NCI-H460 (cell line): ENCODE results near the gene PTPN14. TPM values are rescaled to one million over a fixed set of nuclear protein-coding genes. Genes with fewer than 3 reads are reported as not detected.
"Not testable (repeated sequence)": the region's sequence is repeated elsewhere in the genome, so short reads cannot be mapped to it uniquely, and the experiment has no call there.

Source experiments
- DNase-seq: peaks from one replicate; pipeline ENCODE4 v3.0.0-alpha.2; 2016; ENCODE audit warnings: low read depth; ENCODE audit errors: extremely low read depth
- total RNA-seq: library from RNA; depleted of rRNA; stranded (reverse); fragments of >200 nt; shearing (Covaris generic); gene quantifications from 2 replicates; pipeline ENCODE4 v1.2.3, GENCODE V29; 2014

Gene PTPN14
- total RNA-seq, 1 experiment from 2014 or later = 58.3 TPM

DNA sequence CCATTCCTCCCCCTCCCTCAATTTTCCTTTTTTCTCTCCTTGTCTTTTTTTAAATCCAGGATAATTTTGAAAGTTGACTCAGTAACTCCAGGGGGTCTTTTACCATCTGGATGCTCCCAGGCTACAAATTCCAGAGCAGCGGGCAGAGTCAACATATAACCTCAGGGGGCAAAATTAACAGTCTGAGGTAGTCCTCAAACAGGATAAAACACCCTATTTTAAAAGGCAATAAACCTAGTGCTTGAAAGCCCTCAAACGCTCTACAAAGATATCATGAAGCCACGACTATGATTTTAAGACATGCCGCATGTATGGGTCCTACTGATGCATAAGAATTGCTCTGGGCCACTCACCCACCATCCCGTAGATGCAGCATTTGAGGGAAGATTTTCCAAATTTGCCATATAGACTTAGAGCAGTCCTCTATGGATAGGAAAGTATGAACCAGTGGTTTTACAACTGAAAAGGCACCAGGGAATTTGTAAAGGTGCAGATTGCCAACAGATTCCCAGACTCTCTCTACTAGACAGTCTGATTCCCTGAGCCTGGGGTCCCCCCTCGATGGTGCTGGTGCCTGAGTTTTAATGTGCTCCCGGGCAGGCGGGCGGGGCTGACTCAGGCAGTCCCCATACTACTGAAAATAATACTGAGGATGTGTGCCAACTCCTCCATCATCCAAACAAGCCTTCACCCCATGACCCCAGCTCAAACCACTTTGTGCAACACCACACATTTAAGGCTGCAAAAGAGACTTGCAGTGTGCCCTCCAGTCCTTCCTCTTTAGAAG lies 37.2 kb downstream of the PTPN14 start:
- DNase-seq = no peak

DNA sequence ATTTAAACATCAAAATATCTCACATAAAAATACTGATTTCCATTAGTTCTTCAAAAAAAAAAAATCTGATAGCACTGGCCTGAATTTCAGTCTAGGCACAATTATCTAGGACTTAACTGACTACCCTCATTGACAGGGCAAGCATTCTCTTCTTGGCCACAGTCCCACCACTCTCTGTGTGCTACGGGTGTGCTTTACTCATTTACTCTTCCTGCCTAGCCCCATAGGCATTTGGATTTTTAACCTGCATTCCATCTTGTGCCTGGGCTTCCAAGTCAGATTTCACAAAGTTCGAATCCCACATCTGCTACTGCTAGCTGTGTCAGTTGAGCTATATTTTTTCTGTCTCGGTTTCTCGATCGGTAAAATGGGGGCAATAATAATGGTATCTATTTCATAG lies 38.0 kb downstream of the PTPN14 start:
- no peak for DNase-seq

DNA sequence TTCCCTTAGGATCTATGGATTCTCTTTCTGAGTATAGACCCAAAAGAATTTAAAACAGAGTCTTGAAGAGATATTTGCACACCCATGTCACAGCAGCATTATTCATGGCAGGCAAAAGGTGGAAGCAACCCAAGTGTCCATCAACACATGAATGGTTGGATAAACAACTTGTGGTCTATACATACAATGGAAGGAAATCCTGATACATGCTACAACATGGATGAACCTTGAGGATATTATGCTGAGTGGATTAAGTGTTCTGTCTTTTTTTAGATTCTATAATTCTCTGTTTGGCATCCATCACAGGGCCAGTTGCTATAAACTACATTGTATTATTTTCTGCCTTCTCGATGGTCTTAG lies 39.8 kb downstream of the PTPN14 start:
- no peak for DNase-seq

DNA sequence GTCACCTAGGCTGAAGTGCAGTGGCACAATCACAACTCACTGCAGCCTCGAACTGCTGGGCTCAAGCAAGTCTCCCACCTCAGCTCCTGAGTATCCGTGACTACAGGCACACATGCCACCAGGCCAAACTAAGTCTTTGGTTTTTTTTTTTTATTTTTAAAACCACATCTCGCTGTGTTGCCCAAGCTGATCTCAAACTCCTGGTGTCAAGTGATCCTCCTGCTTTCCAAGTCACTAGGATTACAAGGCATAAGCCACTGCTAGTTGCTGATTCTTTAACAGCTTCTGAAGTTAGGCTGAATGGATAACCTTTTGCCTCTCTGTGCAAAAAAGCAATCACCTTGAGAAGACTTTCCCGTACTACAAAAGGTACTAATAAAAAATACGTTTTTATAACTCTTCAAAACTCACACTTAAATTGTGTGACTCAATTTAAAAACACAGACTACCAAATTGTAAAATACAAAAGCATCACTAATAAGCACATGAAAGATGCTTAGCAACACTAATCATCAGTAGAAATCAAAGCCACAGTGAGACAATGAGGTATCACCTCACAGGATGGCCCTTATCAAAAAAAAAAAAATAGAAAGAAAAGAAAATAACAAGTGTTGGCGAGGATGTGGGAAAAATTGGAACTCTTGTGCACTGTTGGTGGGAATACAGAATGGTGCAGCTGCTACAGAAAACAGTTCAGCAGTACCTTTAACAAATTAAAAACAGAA lies 40.3 kb downstream of the PTPN14 start:
- DNase-seq = no peak

DNA sequence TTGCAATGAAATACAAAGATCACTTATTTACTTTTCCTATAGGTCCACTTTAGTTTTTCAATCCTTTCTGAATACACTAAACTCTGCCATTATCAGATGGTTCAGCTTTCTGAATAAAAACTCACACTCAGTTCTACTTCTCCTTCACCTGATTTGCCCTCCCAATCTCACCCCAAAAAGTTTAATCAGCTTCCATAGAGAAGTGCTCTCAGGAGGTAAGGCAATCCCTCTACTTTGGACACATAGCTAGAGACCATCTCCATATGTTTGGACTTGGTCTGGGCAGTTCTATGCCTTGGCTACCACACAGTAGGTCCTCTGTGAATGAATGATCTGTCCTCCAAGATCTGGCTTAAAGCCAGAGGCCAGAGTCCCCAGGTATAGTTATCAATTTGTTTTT lies 40.9 kb downstream of the PTPN14 start:
- no peak for DNase-seq

DNA sequence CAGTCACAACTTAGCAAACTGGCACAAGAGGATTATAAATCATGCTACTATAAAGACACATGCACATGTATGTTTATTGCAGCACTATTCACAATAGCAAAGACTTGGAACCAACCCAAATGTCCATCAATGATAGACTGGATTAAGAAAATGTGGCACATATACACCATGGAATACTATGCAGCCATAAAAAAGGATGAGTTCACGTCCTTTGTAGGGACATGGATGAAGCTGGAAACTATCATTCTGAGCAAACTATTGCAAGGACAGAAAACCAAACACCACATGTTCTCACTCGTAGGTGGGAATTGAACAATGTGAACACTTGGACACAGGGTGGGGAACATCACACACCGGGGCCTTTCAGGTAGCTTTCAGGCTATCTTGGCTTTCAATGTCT lies 41.8 kb downstream of the PTPN14 start:
- DNase-seq = not testable (repeated sequence)

DNA sequence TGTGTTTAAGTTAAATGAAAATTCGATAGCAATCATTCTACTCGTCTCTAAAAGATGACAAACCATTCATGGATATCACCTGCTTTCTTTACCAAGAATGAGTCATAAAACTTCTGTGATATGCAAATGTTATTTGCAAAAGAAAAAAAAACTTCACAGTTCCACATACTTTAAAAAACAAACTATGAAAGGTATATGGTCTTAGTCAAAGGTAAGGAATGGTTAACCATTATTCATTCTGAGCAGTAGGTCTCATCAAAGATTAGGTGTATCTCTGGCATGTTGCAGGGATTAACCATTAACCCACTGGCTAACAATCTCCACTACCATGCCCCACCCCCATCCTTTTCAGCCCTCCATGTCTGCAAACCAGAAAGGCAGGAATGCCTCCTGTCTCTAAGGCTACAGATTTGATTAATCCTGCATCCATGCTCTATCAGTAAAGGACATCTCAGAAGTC lies 44.4 kb downstream of the PTPN14 start:
- no peak for DNase-seq

DNA sequence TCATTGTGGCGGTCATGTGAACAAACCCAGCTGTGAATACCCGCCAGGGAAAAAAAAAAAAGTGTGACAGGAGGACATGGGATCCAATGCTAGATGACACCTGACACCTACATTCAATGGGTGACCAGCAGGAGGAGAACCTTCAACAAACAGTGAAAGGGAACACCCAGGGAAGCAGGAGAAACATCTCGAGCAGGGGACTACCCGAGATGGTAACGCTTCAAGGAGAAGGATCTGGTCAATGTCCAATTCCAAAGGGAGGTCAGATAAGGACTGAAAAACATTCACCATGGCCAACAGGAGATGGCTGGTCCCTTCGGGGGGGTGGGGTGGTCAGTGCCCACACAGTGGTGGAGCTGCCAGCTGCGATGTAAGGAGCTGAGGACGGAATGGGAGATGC lies 46.3 kb downstream of the PTPN14 start:
- no peak for DNase-seq

DNA sequence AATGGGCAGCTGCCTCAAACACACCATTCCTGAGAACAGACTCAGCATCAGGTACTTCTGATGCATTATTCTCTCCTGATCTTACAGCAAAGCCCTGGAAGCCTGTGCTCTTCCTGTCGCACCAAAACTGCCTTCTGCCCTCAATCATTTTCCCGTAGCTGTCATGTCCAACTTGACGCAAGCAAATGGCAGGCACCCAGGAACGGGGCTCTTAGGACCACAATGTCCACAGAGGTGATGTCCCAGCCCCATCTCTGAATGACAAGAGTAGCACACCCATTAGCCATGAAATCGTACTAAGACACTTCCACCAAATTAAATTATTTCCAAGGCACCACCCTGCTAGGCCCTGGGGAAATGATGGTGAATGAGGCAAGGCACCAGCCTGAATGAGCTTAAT lies 47.1 kb downstream of the PTPN14 start:
- no peak for DNase-seq

DNA sequence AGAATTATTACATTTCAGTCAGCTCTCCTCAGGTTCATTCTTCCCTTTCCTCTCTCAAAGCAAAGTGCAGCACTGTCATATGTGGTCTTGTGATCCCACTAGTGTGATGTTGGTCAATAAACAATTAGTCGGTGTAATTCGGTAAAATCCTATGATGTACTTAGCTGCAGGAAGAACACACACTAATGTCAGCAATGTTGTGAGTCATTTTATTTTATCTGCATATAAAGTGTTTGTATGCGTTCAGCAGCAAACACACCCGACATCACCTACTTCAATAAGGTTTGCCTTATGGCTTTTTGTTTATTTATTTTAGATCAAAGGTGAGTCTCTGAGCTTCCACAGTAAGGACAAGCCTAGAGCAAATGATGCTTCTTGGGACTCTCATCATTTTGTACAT lies 47.8 kb downstream of the PTPN14 start:
- no peak for DNase-seq

DNA sequence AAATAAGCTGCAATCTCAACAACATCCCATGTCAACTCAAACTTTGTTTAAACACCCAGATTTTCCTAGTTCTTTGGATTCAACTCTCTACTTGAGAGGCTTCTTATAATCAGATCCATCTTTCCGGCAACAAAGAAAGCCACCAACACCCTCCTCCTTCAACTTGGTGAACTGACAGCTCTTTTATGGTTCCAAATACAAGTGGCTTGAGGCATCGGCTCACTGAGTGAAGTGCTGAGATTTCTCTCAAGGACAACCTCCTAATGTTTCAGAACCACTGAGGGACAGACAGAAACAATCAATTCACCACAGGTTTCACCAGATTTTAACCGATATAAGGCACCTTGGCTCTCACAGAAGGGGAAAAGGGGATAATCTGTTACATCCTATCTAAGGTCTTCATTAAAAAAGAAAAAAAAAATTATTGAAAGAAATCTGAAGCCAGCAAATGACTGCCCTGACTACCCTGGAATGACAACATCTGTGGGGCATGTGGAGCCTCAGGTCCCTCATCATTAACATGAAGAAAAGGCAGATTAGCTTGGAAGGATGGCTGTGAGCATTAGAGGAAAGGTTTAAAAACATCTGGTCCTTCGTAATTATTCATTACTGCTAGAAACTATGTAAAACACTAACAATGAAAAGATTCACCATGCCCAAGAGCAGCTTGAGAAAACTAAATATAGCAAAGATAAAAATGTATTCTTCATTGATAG lies 50.9 kb downstream of the PTPN14 start:
- no peak for DNase-seq

DNA sequence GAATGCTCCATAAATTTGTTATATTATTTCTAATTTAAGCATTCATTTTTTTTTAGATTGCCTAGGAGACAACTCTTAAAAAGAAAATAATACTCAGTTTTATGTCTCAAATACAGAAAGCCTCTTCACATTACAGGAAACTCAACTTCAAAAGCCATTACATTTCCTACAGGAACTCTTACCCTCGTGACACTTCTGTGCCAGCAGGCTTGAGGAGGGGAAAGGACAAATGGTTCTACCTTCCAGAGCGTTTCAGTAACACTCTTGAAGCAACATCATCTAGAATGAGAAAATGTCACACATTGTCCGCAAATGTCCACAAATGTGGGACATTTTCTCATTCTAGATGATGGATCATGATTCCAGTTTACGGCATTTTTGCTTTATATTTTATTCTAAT lies 51.7 kb downstream of the PTPN14 start:
- no peak for DNase-seq

DNA sequence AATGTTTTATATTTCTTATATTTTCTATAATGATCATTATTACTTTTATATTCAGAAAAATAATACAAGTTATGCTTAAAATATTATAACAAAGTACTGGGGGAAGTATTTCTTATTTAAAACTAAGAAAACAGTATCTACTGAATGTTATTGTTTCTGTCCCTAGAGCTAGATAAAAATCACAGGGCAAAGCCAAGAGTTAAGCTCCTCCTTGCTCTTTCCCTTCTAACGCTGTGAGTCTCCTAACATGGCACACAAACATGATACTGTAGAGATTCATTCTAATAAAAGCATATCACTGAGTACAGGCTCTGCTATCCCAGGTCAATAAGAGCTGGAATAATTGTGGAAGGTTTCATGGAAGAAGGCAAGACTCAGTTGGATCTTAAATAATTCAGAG lies 53.4 kb downstream of the PTPN14 start:
- no peak for DNase-seq

DNA sequence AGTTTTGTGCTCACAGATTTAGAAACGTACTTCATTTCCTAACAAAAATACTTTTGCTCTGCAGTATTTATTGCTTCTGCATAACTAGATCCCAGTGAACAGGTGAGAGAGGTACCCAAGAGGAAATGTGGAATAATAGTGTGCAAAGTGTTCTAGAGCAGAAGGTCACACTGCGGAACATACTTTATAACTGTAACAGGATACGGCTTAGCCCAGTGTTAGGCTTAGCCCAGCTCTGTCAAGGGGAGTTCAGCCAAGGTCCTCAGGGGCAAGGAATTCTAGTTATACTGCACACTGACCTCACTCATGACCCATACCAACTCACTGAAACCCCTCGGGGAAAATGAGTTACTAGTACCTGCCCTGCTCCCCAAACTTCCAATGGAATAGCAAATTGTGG lies 55.3 kb downstream of the PTPN14 start:
- DNase-seq = no peak

DNA sequence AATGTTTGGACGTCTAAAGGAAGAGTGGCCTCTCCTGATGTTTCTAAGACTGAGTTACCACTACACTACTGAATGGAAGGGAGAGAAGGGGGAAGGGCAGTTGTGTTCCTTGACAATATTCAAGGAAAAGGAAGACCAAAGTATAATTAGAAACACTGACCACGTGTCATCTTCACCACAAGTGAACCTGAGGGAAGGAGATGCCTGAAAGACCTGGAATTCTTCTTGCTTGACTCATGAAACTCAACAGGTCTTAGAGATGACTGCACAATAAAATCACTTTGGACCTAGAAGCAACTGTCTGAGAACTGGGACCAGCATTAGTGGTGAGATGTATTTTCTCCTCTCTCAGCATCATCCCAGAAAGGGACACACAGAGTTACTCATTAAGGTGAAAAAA lies 56.7 kb downstream of the PTPN14 start:
- no peak for DNase-seq

DNA sequence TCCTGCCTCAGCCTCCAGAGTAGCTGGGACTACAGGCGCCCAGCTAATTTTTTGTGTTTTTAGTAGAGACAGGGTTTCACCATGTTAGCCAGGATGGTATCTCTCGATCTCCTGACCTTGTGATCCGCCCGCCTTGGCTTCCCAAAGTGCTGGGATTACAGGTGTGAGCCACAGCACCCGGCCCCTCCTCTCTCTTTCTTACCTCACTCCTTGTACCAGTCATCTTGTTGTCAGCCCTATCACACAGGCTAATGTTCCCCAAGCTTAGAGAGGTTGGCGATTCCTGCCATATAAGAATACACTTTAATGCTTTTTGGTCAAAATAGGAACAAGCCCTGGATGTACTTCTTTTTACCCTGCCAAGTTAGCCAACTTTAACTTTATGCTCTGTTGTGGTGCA lies 57.2 kb downstream of the PTPN14 start:
- not testable (repeated sequence) for DNase-seq

DNA sequence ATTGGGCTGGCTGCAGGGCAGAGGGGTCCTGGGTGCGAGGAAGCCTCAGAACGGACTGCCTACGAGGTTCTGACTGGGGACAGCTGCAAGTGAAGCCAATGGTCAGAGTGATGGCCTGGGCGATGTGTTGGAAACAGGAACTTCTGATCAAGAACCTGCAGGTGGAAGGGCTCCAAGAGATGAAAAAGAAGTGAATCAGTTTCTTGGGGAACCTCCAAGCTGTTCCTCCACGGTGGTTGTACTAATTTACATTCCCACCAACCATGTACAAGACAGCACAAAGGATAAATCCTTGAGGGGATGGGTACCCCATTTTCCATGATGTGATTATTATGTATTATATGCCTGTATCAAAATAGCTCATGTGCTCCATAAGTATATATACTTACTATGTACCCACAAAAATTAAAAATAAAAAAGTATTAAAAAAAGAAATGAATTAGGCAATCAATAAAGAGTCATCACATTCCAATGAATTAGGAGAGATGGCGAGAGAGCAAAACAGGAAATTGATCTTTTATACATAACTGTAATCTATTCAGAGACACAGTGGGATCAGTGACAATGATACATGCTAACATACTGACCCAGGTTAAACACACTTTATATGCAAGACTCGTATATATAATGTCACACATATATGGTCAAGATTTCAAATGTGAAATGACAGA lies 58.1 kb downstream of the PTPN14 start:
- no peak for DNase-seq

DNA sequence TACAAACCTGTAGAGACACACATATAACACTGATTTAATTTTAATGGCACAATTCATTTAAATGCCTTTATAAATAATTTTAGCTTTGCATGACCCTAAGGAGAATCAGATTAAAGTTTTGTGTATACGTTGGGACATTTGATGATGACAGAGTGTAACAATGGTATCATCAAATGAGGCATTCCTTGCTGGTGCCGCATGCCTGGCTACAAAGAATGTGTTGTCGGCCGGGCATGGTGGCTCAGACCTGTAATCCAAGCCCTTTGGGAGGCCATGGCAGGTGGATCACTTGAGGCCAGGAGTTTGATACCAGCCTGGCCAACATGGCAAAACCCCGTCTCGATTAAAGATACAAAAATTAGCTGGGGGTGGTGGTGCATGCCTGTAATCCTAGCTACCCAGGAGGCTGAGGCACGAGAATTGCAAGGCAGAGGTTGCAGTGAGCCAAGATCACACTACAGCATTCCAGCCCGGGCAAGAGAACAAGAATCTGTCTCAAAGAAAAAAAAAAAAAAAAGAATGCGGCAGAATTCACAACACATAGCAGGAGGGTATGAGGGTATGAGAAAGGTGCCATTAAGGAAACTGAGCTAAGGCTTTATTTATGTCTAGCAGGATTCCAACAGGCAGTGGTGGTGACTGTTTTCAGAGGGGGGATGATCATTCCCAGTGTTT lies 58.9 kb downstream of the PTPN14 start:
- no peak for DNase-seq

DNA sequence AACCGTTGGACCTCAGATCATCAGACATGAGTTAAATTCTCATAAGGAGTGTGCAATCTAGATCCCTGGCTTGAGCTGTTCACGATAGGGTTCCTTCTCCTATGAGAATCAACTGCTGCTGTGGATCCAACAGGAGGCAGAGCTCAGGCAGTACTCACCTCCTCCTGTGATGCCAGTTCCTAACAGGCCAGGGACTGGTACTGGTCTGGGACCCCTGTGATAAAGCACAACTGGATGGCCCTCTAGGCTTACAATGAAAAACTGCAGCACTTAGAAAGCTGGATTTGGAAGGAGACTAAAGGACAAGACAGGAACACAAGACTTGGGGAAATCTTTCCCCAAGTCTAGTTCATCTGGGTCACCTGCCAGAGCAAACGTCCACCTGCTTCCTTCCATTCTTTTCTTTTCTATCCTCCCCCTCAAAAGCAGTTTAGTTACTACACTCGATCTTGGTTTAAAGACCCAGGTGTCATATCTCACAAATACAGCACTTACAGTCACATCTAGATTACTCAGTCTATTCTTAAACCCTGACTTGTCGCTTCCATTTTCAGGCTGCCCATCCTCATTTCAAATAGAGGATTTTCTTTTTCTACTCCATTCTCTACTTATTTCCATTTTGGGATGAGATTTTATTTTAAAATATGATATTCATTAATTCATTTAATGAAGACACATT lies 59.8 kb downstream of the PTPN14 start:
- DNase-seq = no peak

DNA sequence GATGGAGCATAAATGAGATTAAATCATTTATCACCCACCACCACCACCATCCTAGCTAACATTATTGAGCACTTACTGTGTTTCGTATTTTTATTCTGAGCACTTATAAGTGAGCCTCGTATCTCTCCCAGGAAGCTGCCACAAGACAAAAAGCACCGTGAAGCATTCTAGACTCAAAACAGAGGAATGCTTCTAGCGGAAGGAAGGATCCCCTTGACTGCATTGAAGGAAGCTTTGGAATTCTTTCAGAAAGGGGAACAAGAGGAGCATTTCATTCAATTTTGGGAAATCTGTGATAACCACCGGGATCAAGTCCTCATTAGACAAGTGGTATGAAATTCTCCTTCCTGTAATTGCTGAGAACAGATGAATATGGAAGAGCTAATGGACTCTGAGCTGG lies 66.3 kb downstream of the PTPN14 start:
- no peak for DNase-seq
